Liver (tissue), 9 donors: ENCODE measurements around the gene TTC39C. TPM values are rescaled to one million over a fixed set of nuclear protein-coding genes. Genes with fewer than 3 reads are reported as not detected.

Experiments used
- DNase-seq: peaks from one replicate; pipeline ENCODE4 v3.0.0-alpha.2; 2017; ENCODE audit warnings: low spot score
- H3K27ac ChIP-seq, 2 donors: one replicate each; pipeline ENCODE4 v1.7.0; 2013; ENCODE audit warnings: inconsistent platforms in 2 of 2, low read length in 2 of 2, control low read depth in 1 of 2, low read depth in 1 of 2, mild to moderate bottlenecking in 1 of 2
- H3K27me3 ChIP-seq, 4 donors: one replicate each; pipeline versions ENCODE4 v1.6.1 to v1.7.0; 2013; ENCODE audit warnings: low read length in 3 of 4, inconsistent platforms in 1 of 4, mild to moderate bottlenecking in 1 of 4, moderate library complexity in 1 of 4; ENCODE audit not compliant: control insufficient read depth in 4 of 4, insufficient read depth in 4 of 4
- H3K36me3 ChIP-seq, 4 donors: one replicate each; pipeline versions ENCODE4 v1.6.1 to v1.7.0; 2013; ENCODE audit warnings: low read length in 3 of 4, mild to moderate bottlenecking in 3 of 4, low read depth in 1 of 4, moderate library complexity in 1 of 4; ENCODE audit not compliant: control insufficient read depth in 4 of 4, insufficient read depth in 3 of 4
- H3K4me1 ChIP-seq, 4 donors: one replicate each; pipeline versions ENCODE4 v1.6.1 to v1.7.0; 2013; ENCODE audit warnings: low read length in 3 of 4, mild to moderate bottlenecking in 3 of 4, moderate library complexity in 1 of 4; ENCODE audit not compliant: control insufficient read depth in 4 of 4, insufficient read depth in 4 of 4
- H3K4me3 ChIP-seq, 3 donors: one replicate each; pipeline versions ENCODE4 v1.6.1 to v1.7.0; 2013; ENCODE audit warnings: low read length in 3 of 3, control low read depth in 1 of 3, low read depth in 1 of 3, mild to moderate bottlenecking in 1 of 3
- H3K9ac ChIP-seq, 2 donors: one replicate each; pipeline ENCODE4 v1.7.0; 2013; ENCODE audit warnings: low read length in 2 of 2, mild to moderate bottlenecking in 2 of 2, moderate library complexity in 2 of 2, control low read depth in 1 of 2, low read depth in 1 of 2
- H3K9me3 ChIP-seq, 4 donors: one replicate each; pipeline versions ENCODE4 v1.6.1 to v1.7.0; 2013; ENCODE audit warnings: low read length in 3 of 4; ENCODE audit not compliant: control insufficient read depth in 4 of 4
- ATF3 ChIP-seq: IDR thresholded peaks from 2 replicates; pipeline ENCODE4 v1.6.1; 2016; ENCODE audit warnings: antibody characterized with exemption
- CTCF ChIP-seq: fragments of 150-350 bp; IDR thresholded peaks from 2 replicates; pipeline ENCODE4 v1.5.1; 2017; ENCODE audit warnings: improper control_type of control experiment, low read depth, low read length; ENCODE audit not compliant: missing input control
- EGR1 ChIP-seq, 2 donors: IDR thresholded peaks; 2 replicates each; pipeline ENCODE4 v1.6.1; 2016 to 2018; ENCODE audit warnings: antibody characterized with exemption in 2 of 2, low read depth in 2 of 2
- FOXA1 ChIP-seq: IDR thresholded peaks from 2 replicates; pipeline ENCODE4 v1.6.1; 2016; ENCODE audit warnings: antibody characterized with exemption
- FOXA2 ChIP-seq: IDR thresholded peaks from 2 replicates; pipeline ENCODE4 v1.6.1; 2016; ENCODE audit warnings: antibody characterized with exemption
- GABPA ChIP-seq, 2 donors: IDR thresholded peaks in 1 of 2; conservative IDR thresholded peaks in 1 of 2; 2 replicates each; pipeline ENCODE4 v1.6.1; 2016; ENCODE audit warnings: antibody characterized with exemption in 2 of 2, mild to moderate bottlenecking in 1 of 2, moderate library complexity in 1 of 2
- HNF4A ChIP-seq, 2 donors: conservative IDR thresholded peaks; 2 replicates each; pipeline ENCODE4 v1.6.1; 2016; ENCODE audit warnings: antibody characterized with exemption in 2 of 2, mild to moderate bottlenecking in 2 of 2
- HNF4G ChIP-seq: IDR thresholded peaks from 2 replicates; pipeline ENCODE4 v1.6.1; 2016; ENCODE audit warnings: antibody characterized with exemption
- JUND ChIP-seq, 2 donors: IDR thresholded peaks; 2 replicates each; pipeline ENCODE4 v1.6.1; 2016; ENCODE audit warnings: antibody characterized with exemption in 2 of 2
- MAX ChIP-seq: IDR thresholded peaks from 2 replicates; pipeline ENCODE4 v1.6.1; 2016; ENCODE audit warnings: antibody characterized with exemption
- NR2F2 ChIP-seq: IDR thresholded peaks from 2 replicates; pipeline ENCODE4 v1.6.1; 2016; ENCODE audit warnings: antibody characterized with exemption
- RAD21 ChIP-seq, 2 donors: IDR thresholded peaks; 2 replicates each; pipeline ENCODE4 v1.6.1; 2016; ENCODE audit warnings: antibody characterized with exemption in 2 of 2, mild to moderate bottlenecking in 2 of 2
- RXRA ChIP-seq, 2 donors: IDR thresholded peaks; 2 replicates each; pipeline ENCODE4 v1.6.1; 2017 to 2018; ENCODE audit warnings: antibody characterized with exemption in 2 of 2, mild to moderate bottlenecking in 1 of 2
- SP1 ChIP-seq: IDR thresholded peaks from 2 replicates; pipeline ENCODE4 v1.6.1; 2018; ENCODE audit warnings: antibody characterized with exemption, mild to moderate bottlenecking
- TAF1 ChIP-seq: conservative IDR thresholded peaks from 2 replicates; pipeline ENCODE4 v1.6.1; 2016; ENCODE audit warnings: antibody characterized with exemption, mild to moderate bottlenecking
- YY1 ChIP-seq: IDR thresholded peaks from 2 replicates; pipeline ENCODE4 v1.6.1; 2016; ENCODE audit warnings: antibody characterized with exemption, mild to moderate bottlenecking
- ZBTB33 ChIP-seq: IDR thresholded peaks from 2 replicates; pipeline ENCODE4 v1.6.1; 2016; ENCODE audit warnings: antibody characterized with exemption
- WGBS: extraction: QIAGEN DNeasy Blood & Tissue Kit; methylation state at CpG from one replicate; pipeline ENCODE4 v1.1.7; 2013; 5-methylcytosine and 5-hydroxymethylcytosine counted together
- polyA plus RNA-seq, 2 donors: library from polyadenylated mRNA; stranded (reverse) in 1 of 2; unstranded in 1 of 2; fragments of 200-250 nt in 1 of 2; fragments of >200 nt in 1 of 2; fragmentation: Nextera tagmentation in 1 of 2; extraction: Ambion mirVana in 1 of 2; gene quantifications; one replicate each; pipeline versions ENCODE4 v1.2.1 to v1.2.3, GENCODE V29; 2013 to 2015
- total RNA-seq, 2 donors: library from RNA; depleted of rRNA; stranded (reverse); fragments of >200 nt; gene quantifications; one replicate each; pipeline ENCODE4 v1.2.3, GENCODE V29; 2014
- TF ChIP-seq, protein P1 (sequence below): IDR thresholded peaks from 2 replicates; pipeline ENCODE4 v1.6.1; 2016; ENCODE audit warnings: antibody characterized with exemption, mild to moderate bottlenecking
- donor health status: healthy.
- donor health status: healthy.
- donor health status: healthy.
- donor health status: healthy.
- donor health status: healthy.

The TTC39C gene
- total and polyA plus RNA-seq, 4 donors, result 22.8 to 55.1 (median 38.6) TPM

- H3K4me3 ChIP-seq, result no peak overlapping the region
- no peak for DNase-seq
- peaks cover 10 to 67% (median 56%) of the 10 kb centered on the region in 4 donors for H3K36me3 ChIP-seq
- H3K9ac ChIP-seq, result no peak overlapping the region
- no peaks in the 10 kb centered on the region for H3K9me3 ChIP-seq
- no peaks in the 10 kb centered on the region for H3K27me3 ChIP-seq
- no peak overlapping the region for H3K27ac ChIP-seq
- 78% methylated on average over 2 of the region's 2 CpGs for WGBS
- peaks cover 0 to 3% (median 1%) of the 10 kb centered on the region in 4 donors for H3K4me1 ChIP-seq
- TF ChIP-seq SP1 (no peak), MAX (no peak), GABPA (IDR thresholded peaks at IDR 0.05 in 1 of 2, conservative IDR thresholded peaks at IDR 0.05 in 1 of 2) (no peak), ZBTB33 (no peak), NR2F2 (no peak), HNF4G (no peak), FOXA1 (no peak), JUND (IDR thresholded peaks at IDR 0.05) (no peak), FOXA2 (no peak), RAD21 (IDR thresholded peaks at IDR 0.05) (no peak)
Observed at GRCh38 chr18:24130494-24130893, 115.9 kb downstream of the TTC39C start.

- Histone ChIP-seq H3K4me1 (peaks cover 0 to 20% (median 14%) of the 10 kb centered on the region in 4 donors), H3K9ac (no peak overlapping the region), H3K27ac (no peak overlapping the region), H3K4me3 (no peak overlapping the region), H3K36me3 (peaks cover 0 to 18% (median 12%) of the 10 kb centered on the region in 4 donors), H3K9me3 (no peaks in the 10 kb centered on the region), H3K27me3 (no peaks in the 10 kb centered on the region)
- peak; percentile 10 to 30 for TF ChIP-seq HNF4A (conservative IDR thresholded peaks at IDR 0.05)
- TF ChIP-seq ATF3, result no peak
- TF ChIP-seq RAD21 (IDR thresholded peaks at IDR 0.05), result no peak
- TF ChIP-seq FOXA1, result peak; percentile 72
- TF ChIP-seq HNF4G, result no peak
- TF ChIP-seq ZBTB33, result peak; percentile 16
- TF ChIP-seq RXRA (IDR thresholded peaks at IDR 0.05), result peak in 1 of 2 donors; percentile 45
- TF ChIP-seq YY1, result peak; percentile 25
- TF ChIP-seq TAF1, result no peak
- TF ChIP-seq, protein P1, sequence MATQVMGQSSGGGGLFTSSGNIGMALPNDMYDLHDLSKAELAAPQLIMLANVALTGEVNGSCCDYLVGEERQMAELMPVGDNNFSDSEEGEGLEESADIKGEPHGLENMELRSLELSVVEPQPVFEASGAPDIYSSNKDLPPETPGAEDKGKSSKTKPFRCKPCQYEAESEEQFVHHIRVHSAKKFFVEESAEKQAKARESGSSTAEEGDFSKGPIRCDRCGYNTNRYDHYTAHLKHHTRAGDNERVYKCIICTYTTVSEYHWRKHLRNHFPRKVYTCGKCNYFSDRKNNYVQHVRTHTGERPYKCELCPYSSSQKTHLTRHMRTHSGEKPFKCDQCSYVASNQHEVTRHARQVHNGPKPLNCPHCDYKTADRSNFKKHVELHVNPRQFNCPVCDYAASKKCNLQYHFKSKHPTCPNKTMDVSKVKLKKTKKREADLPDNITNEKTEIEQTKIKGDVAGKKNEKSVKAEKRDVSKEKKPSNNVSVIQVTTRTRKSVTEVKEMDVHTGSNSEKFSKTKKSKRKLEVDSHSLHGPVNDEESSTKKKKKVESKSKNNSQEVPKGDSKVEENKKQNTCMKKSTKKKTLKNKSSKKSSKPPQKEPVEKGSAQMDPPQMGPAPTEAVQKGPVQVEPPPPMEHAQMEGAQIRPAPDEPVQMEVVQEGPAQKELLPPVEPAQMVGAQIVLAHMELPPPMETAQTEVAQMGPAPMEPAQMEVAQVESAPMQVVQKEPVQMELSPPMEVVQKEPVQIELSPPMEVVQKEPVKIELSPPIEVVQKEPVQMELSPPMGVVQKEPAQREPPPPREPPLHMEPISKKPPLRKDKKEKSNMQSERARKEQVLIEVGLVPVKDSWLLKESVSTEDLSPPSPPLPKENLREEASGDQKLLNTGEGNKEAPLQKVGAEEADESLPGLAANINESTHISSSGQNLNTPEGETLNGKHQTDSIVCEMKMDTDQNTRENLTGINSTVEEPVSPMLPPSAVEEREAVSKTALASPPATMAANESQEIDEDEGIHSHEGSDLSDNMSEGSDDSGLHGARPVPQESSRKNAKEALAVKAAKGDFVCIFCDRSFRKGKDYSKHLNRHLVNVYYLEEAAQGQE, result no peak
- TF ChIP-seq EGR1 (IDR thresholded peaks at IDR 0.05; ENCODE audit: low read depth in 2 of 2), result no peak
- no peak for TF ChIP-seq NR2F2
- peak in 1 of 2 donors; percentile 31 for TF ChIP-seq JUND (IDR thresholded peaks at IDR 0.05)
- TF ChIP-seq SP1, result no peak
- peak; percentile 83 for TF ChIP-seq FOXA2
- TF ChIP-seq CTCF, result no peak
- TF ChIP-seq MAX, result no peak
- no peak for TF ChIP-seq GABPA (IDR thresholded peaks at IDR 0.05 in 1 of 2, conservative IDR thresholded peaks at IDR 0.05 in 1 of 2)
- 34% methylated on average over 3 of the region's 3 CpGs for WGBS
- DNase-seq, result no peak
Observed at GRCh38 chr18:24136967-24137373, 122.4 kb downstream of the TTC39C start.
